Neural cell (in vitro differentiated cells): ENCODE measurements around the gene IL15. TPM values are rescaled to one million over a fixed set of nuclear protein-coding genes. Genes with fewer than 3 reads are reported as not detected.

Source experiments
- H2AFZ ChIP-seq: fragments of 200-600, 300-800 bp; sonication (generic), shearing (Covaris generic); 2 replicates; pipeline ENCODE4 v1.6.0; 2014; ENCODE audit warnings: low read depth, mild to moderate bottlenecking, antibody characterized with exemption, low read length, moderate library complexity
- H3F3A ChIP-seq: fragments of 200-600 bp; shearing (Covaris generic); 2 replicates; pipeline ENCODE4 v1.6.1; 2016; ENCODE audit warnings: mild to moderate bottlenecking, moderate library complexity, mixed read lengths, antibody characterized with exemption, low read length; ENCODE audit not compliant: insufficient read depth, poor library complexity, severe bottlenecking
- H3K27ac ChIP-seq: fragments of 200-600, 300-800 bp; sonication (generic), shearing (Covaris generic); 2 replicates; pipeline ENCODE4 v1.5.1; 2014; ENCODE audit warnings: mild to moderate bottlenecking, low read length, moderate library complexity
- H3K27me3 ChIP-seq: fragments of 300-800, 200-600 bp; sonication (generic), shearing (Covaris generic); 2 replicates; pipeline ENCODE4 v1.6.0; 2014; ENCODE audit warnings: mild to moderate bottlenecking, low read depth, low read length, moderate library complexity; ENCODE audit not compliant: insufficient read depth
- H3K36me3 ChIP-seq: fragments of 300-800, 200-600 bp; sonication (generic), shearing (Covaris generic); 2 replicates; pipeline ENCODE4 v1.5.1; 2014; ENCODE audit warnings: mild to moderate bottlenecking, antibody characterized with exemption, low read length, moderate library complexity; ENCODE audit not compliant: insufficient read depth
- H3K4me2 ChIP-seq: fragments of 300-800, 200-600 bp; sonication (generic), shearing (Covaris generic); 2 replicates; pipeline ENCODE4 v1.6.0; 2014; ENCODE audit warnings: mild to moderate bottlenecking, low read length
- H3K4me3 ChIP-seq: fragments of 300-800, 200-600 bp; sonication (generic), shearing (Covaris generic); 2 replicates; pipeline ENCODE4 v1.5.1; 2014; ENCODE audit warnings: mild to moderate bottlenecking, low read length, moderate library complexity
- H3K79me2 ChIP-seq: fragments of 200-600 bp; shearing (Covaris generic); replicated peaks from 2 replicates; pipeline ENCODE4 v1.6.0; 2014; ENCODE audit warnings: mild to moderate bottlenecking, low read length, moderate library complexity; ENCODE audit not compliant: insufficient read depth
- H3K9ac ChIP-seq: fragments of 300-800, 200-600 bp; sonication (generic), shearing (Covaris generic); 2 replicates; pipeline ENCODE4 v1.6.1; 2016; ENCODE audit warnings: mild to moderate bottlenecking, low read length, mixed read lengths
- H3K9me2 ChIP-seq: fragments of 200-600 bp; shearing (Covaris generic); 2 replicates; pipeline ENCODE4 v1.6.1; 2016; ENCODE audit warnings: mild to moderate bottlenecking, low read length, mixed read lengths; ENCODE audit not compliant: insufficient read depth
- H3K9me3 ChIP-seq: fragments of 200-600, 300-800 bp; sonication (generic), shearing (Covaris generic); 2 replicates; pipeline ENCODE4 v1.6.1; 2016; ENCODE audit warnings: mild to moderate bottlenecking, mixed run types, low read length, moderate library complexity, mixed read lengths
- H4K20me1 ChIP-seq: fragments of 200-600 bp; shearing (Covaris generic); 2 replicates; pipeline ENCODE4 v1.6.1; 2016; ENCODE audit warnings: mild to moderate bottlenecking, mixed run types; ENCODE audit not compliant: insufficient read depth
- EP300 ChIP-seq: fragments of 450-650 bp; conservative IDR thresholded peaks from 2 replicates; pipeline ENCODE4 v1.6.1; 2014; ENCODE audit warnings: antibody characterized with exemption, mild to moderate bottlenecking, moderate library complexity; ENCODE audit not compliant: poor library complexity, severe bottlenecking
- EZH2 ChIP-seq: fragments of 200-600, 300-800 bp; shearing (Covaris generic), sonication (generic); IDR thresholded peaks from 2 replicates; pipeline ENCODE4 v1.6.1; 2014; ENCODE audit warnings: antibody characterized with exemption, low read length, borderline replicate concordance, mild to moderate bottlenecking; ENCODE audit not compliant: insufficient read depth, poor library complexity, severe bottlenecking
- MXI1 ChIP-seq: fragments of 450-650 bp; conservative IDR thresholded peaks from 2 replicates; pipeline ENCODE4 v1.6.1; 2014; ENCODE audit warnings: antibody characterized with exemption, mild to moderate bottlenecking; ENCODE audit not compliant: poor library complexity, severe bottlenecking
- POLR2AphosphoS5 ChIP-seq: IDR thresholded peaks from 2 replicates; pipeline ENCODE4 v1.6.1; 2012
- RAD21 ChIP-seq: fragments of 450-650 bp; conservative IDR thresholded peaks from 2 replicates; pipeline ENCODE4 v1.6.1; 2014; ENCODE audit warnings: antibody characterized with exemption, mild to moderate bottlenecking, moderate library complexity
- SMC3 ChIP-seq: fragments of 450-650 bp; conservative IDR thresholded peaks from 2 replicates; pipeline ENCODE4 v1.6.1; 2014; ENCODE audit warnings: antibody characterized with exemption, mild to moderate bottlenecking, moderate library complexity; ENCODE audit not compliant: poor library complexity
- TAF1 ChIP-seq: IDR thresholded peaks from 2 replicates; pipeline ENCODE4 v1.6.1; 2012; ENCODE audit warnings: low read depth
- polyA plus RNA-seq: library from polyadenylated mRNA; depleted of rRNA; stranded (reverse); fragments of >200 nt; gene quantifications from 2 replicates; pipeline ENCODE4 v1.2.3, GENCODE V29; 2014
- TF ChIP-seq, protein P1 (sequence below): IDR thresholded peaks from 2 replicates; pipeline ENCODE4 v1.6.1; 2012; ENCODE audit warnings: borderline replicate concordance
- TF ChIP-seq, protein P2 (sequence below): fragments of 450-650 bp; IDR thresholded peaks from 2 replicates; pipeline ENCODE4 v1.5.1; 2014; ENCODE audit warnings: antibody characterized with exemption, mild to moderate bottlenecking, moderate library complexity; ENCODE audit not compliant: poor library complexity, severe bottlenecking

The IL15 gene
- polyA plus RNA-seq, 1 donor from 2014 or later = not detected

DNA sequence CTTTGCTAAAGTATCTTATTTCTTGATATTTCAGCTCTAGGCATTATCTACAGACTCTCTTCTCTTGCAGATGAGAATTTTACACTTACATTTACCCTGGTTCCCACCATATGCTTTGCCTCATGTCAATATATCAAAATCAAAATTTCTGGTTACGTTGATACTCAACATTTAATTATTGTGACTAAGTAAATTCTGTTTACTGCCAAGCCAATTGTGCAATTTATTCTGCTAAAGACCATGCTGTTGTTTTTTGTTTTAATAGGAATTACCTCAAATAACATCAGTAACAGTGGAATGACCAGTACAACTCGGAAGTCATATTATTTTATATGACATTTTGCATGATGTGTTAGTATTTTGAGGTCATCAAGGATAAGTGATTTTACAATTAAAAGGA lies 125.5 kb downstream of the IL15 start:
- no peak overlapping the region for H3K27ac ChIP-seq
- no peaks in the 10 kb centered on the region for H3K79me2 ChIP-seq

DNA sequence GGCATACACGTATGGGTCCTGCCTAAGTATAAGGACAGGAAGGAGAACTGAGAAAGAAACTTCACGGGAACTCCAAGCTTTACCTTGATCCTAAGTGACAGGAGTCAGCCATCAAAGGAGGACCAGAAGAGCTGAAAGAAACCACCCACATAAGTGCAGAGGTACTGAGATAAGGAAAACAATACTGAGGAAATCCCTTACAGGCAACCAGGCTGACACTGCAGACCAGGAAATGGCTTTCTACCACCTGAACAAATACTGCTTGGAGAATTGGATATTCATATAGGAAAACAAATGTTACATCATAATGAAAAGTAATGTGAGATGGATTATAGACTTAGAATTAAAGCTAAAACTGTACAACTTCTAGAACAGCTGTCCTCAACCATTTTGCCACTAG lies 127.0 kb downstream of the IL15 start:
- TF ChIP-seq EP300 = no peak
- TF ChIP-seq, protein P1, sequence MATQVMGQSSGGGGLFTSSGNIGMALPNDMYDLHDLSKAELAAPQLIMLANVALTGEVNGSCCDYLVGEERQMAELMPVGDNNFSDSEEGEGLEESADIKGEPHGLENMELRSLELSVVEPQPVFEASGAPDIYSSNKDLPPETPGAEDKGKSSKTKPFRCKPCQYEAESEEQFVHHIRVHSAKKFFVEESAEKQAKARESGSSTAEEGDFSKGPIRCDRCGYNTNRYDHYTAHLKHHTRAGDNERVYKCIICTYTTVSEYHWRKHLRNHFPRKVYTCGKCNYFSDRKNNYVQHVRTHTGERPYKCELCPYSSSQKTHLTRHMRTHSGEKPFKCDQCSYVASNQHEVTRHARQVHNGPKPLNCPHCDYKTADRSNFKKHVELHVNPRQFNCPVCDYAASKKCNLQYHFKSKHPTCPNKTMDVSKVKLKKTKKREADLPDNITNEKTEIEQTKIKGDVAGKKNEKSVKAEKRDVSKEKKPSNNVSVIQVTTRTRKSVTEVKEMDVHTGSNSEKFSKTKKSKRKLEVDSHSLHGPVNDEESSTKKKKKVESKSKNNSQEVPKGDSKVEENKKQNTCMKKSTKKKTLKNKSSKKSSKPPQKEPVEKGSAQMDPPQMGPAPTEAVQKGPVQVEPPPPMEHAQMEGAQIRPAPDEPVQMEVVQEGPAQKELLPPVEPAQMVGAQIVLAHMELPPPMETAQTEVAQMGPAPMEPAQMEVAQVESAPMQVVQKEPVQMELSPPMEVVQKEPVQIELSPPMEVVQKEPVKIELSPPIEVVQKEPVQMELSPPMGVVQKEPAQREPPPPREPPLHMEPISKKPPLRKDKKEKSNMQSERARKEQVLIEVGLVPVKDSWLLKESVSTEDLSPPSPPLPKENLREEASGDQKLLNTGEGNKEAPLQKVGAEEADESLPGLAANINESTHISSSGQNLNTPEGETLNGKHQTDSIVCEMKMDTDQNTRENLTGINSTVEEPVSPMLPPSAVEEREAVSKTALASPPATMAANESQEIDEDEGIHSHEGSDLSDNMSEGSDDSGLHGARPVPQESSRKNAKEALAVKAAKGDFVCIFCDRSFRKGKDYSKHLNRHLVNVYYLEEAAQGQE = no peak
- TF ChIP-seq EZH2 = no peak
- no peak for TF ChIP-seq TAF1
- TF ChIP-seq MXI1 = no peak
- TF ChIP-seq POLR2AphosphoS5 = no peak
- no peak for TF ChIP-seq RAD21
- no peak for TF ChIP-seq SMC3
- TF ChIP-seq, protein P2, sequence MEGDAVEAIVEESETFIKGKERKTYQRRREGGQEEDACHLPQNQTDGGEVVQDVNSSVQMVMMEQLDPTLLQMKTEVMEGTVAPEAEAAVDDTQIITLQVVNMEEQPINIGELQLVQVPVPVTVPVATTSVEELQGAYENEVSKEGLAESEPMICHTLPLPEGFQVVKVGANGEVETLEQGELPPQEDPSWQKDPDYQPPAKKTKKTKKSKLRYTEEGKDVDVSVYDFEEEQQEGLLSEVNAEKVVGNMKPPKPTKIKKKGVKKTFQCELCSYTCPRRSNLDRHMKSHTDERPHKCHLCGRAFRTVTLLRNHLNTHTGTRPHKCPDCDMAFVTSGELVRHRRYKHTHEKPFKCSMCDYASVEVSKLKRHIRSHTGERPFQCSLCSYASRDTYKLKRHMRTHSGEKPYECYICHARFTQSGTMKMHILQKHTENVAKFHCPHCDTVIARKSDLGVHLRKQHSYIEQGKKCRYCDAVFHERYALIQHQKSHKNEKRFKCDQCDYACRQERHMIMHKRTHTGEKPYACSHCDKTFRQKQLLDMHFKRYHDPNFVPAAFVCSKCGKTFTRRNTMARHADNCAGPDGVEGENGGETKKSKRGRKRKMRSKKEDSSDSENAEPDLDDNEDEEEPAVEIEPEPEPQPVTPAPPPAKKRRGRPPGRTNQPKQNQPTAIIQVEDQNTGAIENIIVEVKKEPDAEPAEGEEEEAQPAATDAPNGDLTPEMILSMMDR = no peak
- Histone ChIP-seq H4K20me1 (no peaks in the 10 kb centered on the region), H3F3A (no peaks in the 10 kb centered on the region), H3K79me2 (no peaks in the 10 kb centered on the region), H3K4me3 (no peak overlapping the region), H3K9me3 (no peaks in the 10 kb centered on the region), H3K27ac (no peak overlapping the region), H2AFZ (no peak overlapping the region), H3K27me3 (no peaks in the 10 kb centered on the region), H3K9me2 (no peaks in the 10 kb centered on the region), H3K36me3 (no peaks in the 10 kb centered on the region), H3K4me2 (no peak overlapping the region), H3K9ac (no peak overlapping the region)

More for the DNA sequence above, 125.5 kb downstream of the IL15 start:
- Histone ChIP-seq H3K9me2 (no peaks in the 10 kb centered on the region), H3K9ac (no peak overlapping the region), H4K20me1 (no peaks in the 10 kb centered on the region), H3K27me3 (no peaks in the 10 kb centered on the region), H3K36me3 (no peaks in the 10 kb centered on the region), H3F3A (no peaks in the 10 kb centered on the region), H2AFZ (no peak overlapping the region), H3K4me3 (no peak overlapping the region), H3K9me3 (no peaks in the 10 kb centered on the region), H3K4me2 (no peak overlapping the region)
- TF ChIP-seq SMC3 = no peak
- no peak for TF ChIP-seq POLR2AphosphoS5
- no peak for TF ChIP-seq TAF1
- TF ChIP-seq, protein P2 = no peak
- TF ChIP-seq EZH2 = no peak
- TF ChIP-seq, protein P1 = no peak
- no peak for TF ChIP-seq RAD21
- TF ChIP-seq EP300 = no peak
- no peak for TF ChIP-seq MXI1
